OCI-LY7 (cell line): Measurements from ENCODE around the gene DOCK7. TPM values are rescaled to one million over a fixed set of nuclear protein-coding genes. Genes with fewer than 3 reads are reported as not detected.

Experiments
- BruUV-seq: library from RNA; stranded (reverse); fragments of 400-500 nt; replicated peaks from 2 replicates; lab custom pipeline; 2021; lab: Mats Ljungman, UMichigan
- CTCF ChIA-PET: fragments of 300-600 bp; sonication (Branson Sonifier 250); formaldehyde crosslinking; loops from one replicate; lab custom pipeline; 2022; ENCODE audit warnings: antibody characterized with exemption; ENCODE audit not compliant: unreplicated experiment; lab: Charles Lee
- POLR2A ChIA-PET: fragments of 300-600 bp; sonication (Branson Sonifier 250); formaldehyde crosslinking; loops from one replicate; lab custom pipeline; 2022; ENCODE audit warnings: antibody characterized with exemption; lab: Charles Lee
- DNase-seq: peaks from one replicate; pipeline ENCODE4 v3.0.0-alpha.2; 2015; ENCODE audit warnings: low spot score
- H2AFZ ChIP-seq: fragments of 200-600 bp; sonication (generic), shearing (Covaris generic); 2 replicates; pipeline ENCODE4 v1.6.1; 2014; ENCODE audit warnings: mild to moderate bottlenecking, antibody characterized with exemption, low read length, moderate library complexity
- H3K27ac ChIP-seq: fragments of 200-600 bp; sonication (generic); 2 replicates; pipeline ENCODE4 v1.5.1; 2014; ENCODE audit warnings: mixed run types, low read depth, mild to moderate bottlenecking, moderate library complexity, low read length, inconsistent platforms; ENCODE audit not compliant: poor library complexity, severe bottlenecking
- H3K36me3 ChIP-seq: fragments of 200-600 bp; sonication (generic); 2 replicates; pipeline ENCODE4 v1.6.1; 2014; ENCODE audit warnings: mild to moderate bottlenecking, antibody characterized with exemption, low read length, moderate library complexity, mixed read lengths; ENCODE audit not compliant: insufficient read depth
- H3K4me1 ChIP-seq: fragments of 200-600 bp; sonication (generic); 2 replicates; pipeline ENCODE4 v1.5.1; 2014; ENCODE audit warnings: mild to moderate bottlenecking, low read length; ENCODE audit not compliant: insufficient read depth, poor library complexity, severe bottlenecking
- H3K4me2 ChIP-seq: fragments of 200-600 bp; sonication (generic); 2 replicates; pipeline ENCODE4 v1.6.1; 2014; ENCODE audit warnings: mild to moderate bottlenecking, low read length
- H3K4me3 ChIP-seq: fragments of 200-600 bp; sonication (generic); 2 replicates; pipeline ENCODE4 v1.5.1; 2014; ENCODE audit warnings: mild to moderate bottlenecking, low read depth, low read length; ENCODE audit not compliant: poor library complexity, severe bottlenecking
- H3K79me2 ChIP-seq: fragments of 200-600 bp; sonication (generic); 2 replicates; pipeline ENCODE4 v1.6.1; 2016; ENCODE audit warnings: low read depth, mild to moderate bottlenecking, low read length, moderate library complexity, mixed read lengths; ENCODE audit not compliant: insufficient read depth
- H3K9me2 ChIP-seq: fragments of 200-600 bp; sonication (generic); 2 replicates; pipeline ENCODE4 v1.6.1; 2016; ENCODE audit warnings: mild to moderate bottlenecking, low read length, mixed read lengths; ENCODE audit not compliant: insufficient read depth
- H3K9me3 ChIP-seq: fragments of 200-600 bp; sonication (generic); 2 replicates; pipeline ENCODE4 v1.6.1; 2014; ENCODE audit warnings: mild to moderate bottlenecking, mixed run types, low read length, mixed read lengths
- H4K20me1 ChIP-seq: fragments of 200-600 bp; sonication (generic); 2 replicates; pipeline ENCODE4 v1.6.1; 2014; ENCODE audit warnings: mild to moderate bottlenecking, antibody characterized with exemption, low read length, moderate library complexity, mixed read lengths; ENCODE audit not compliant: insufficient read depth
- EZH2phosphoT487 ChIP-seq: fragments of 200-600 bp; sonication (generic); IDR thresholded peaks from 2 replicates; pipeline ENCODE4 v1.6.1; 2018; ENCODE audit warnings: low read depth, borderline replicate concordance, mild to moderate bottlenecking, mixed run types, antibody characterized with exemption, low read length, moderate library complexity, mixed read lengths
- intact Hi-C: fragments of 100-400 bp; cut with micrococcal nuclease; formaldehyde crosslinking; loops from one replicate; pipeline ENCODE4 v1.10.0; 2022; ENCODE audit not compliant: unreplicated experiment
- total RNA-seq, 2 experiments: library from RNA; depleted of rRNA in 1 of 2; stranded (reverse); fragments of >200 nt in 1 of 2; shearing (Covaris generic) in 1 of 2; gene quantifications; 2 replicates each; pipeline ENCODE4 v1.2.3, GENCODE V29; 2014 to 2022
- TF ChIP-seq, protein P1 (sequence below): fragments of 200-600 bp; sonication (generic); conservative IDR thresholded peaks from 2 replicates; pipeline ENCODE4 v1.5.1; 2014; ENCODE audit warnings: mild to moderate bottlenecking, antibody characterized with exemption, low read length, moderate library complexity, mixed read lengths

Gene DOCK7
- total RNA-seq, 2 experiments from 2014 or later = 19.5 to 20.3 TPM

DNA sequence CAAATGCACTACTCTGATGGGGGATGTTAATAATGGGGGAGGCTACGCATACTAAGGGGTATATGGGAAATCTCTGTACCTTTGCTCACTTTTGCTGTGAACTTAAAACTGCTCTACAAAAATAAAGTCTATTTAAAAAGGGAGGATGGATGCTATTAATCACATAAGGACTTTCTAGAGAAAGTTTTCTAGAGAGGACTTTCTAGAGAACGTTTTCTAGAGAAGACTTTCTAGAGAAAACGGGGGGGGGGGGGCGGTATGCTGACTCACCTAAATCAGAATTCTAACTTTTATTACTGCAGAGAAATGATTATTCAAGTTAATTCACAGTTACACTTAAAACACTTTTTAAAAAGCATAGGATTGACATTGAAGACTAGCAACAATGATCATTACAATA lies 175.2 kb downstream of the DOCK7 start:
- CTCF ChIA-PET = no interaction called here
- intact Hi-C loops = no loop called here
- BruUV-seq = no TSS peak

DNA sequence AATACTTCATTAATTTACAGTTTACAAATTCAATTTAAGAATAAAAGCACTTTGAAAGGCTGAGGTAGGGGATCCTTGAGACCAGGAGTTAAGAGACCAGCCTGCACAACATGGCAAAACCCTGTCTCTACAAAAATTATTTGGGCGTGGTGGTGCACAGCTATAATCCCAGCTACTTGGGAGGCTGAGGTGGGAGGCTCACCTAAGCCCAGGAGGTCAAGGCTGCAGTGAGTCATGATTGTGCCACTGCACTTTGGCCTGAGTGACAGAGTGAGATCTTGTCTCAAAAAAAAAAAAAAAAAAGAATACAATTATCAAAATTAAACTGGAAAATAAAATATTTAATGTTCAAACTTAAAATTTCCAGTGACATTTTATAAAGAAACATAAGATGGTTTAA lies 179.2 kb downstream of the DOCK7 start:
- no peak overlapping the region for H3K27ac ChIP-seq
- ChIA-PET POLR2A (no interaction called here), CTCF (no interaction called here)
- H3K4me2 ChIP-seq = no peak overlapping the region
- BruUV-seq = no TSS peak
- intact Hi-C loops = no loop called here
- H3K79me2 ChIP-seq = no peaks in the 10 kb centered on the region
- DNase-seq = no peak
- TF ChIP-seq, protein P1, sequence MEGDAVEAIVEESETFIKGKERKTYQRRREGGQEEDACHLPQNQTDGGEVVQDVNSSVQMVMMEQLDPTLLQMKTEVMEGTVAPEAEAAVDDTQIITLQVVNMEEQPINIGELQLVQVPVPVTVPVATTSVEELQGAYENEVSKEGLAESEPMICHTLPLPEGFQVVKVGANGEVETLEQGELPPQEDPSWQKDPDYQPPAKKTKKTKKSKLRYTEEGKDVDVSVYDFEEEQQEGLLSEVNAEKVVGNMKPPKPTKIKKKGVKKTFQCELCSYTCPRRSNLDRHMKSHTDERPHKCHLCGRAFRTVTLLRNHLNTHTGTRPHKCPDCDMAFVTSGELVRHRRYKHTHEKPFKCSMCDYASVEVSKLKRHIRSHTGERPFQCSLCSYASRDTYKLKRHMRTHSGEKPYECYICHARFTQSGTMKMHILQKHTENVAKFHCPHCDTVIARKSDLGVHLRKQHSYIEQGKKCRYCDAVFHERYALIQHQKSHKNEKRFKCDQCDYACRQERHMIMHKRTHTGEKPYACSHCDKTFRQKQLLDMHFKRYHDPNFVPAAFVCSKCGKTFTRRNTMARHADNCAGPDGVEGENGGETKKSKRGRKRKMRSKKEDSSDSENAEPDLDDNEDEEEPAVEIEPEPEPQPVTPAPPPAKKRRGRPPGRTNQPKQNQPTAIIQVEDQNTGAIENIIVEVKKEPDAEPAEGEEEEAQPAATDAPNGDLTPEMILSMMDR = no peak
- no peak for TF ChIP-seq EZH2phosphoT487
- no peak overlapping the region for H3K4me3 ChIP-seq
- no peaks in the 10 kb centered on the region for H3K9me2 ChIP-seq
- H3K36me3 ChIP-seq = 0 out of 2 replicates have a peak, but pooled peaks cover 6% of the 10 kb centered on the region
- no peaks in the 10 kb centered on the region for H4K20me1 ChIP-seq
- H2AFZ ChIP-seq = no peak overlapping the region
- no peaks in the 10 kb centered on the region for H3K9me3 ChIP-seq
- H3K4me1 ChIP-seq = no peaks in the 10 kb centered on the region

More for the DNA sequence above, 175.2 kb downstream of the DOCK7 start:
- POLR2A ChIA-PET = no interaction called here
- TF ChIP-seq, protein P1 = no peak
- no peak for TF ChIP-seq EZH2phosphoT487
- H3K27ac ChIP-seq = no peak overlapping the region
- DNase-seq = no peak
- no peaks in the 10 kb centered on the region for H3K4me1 ChIP-seq
- no peaks in the 10 kb centered on the region for H4K20me1 ChIP-seq
- no peak overlapping the region for H3K4me3 ChIP-seq
- no peaks in the 10 kb centered on the region for H3K9me3 ChIP-seq
- H2AFZ ChIP-seq = no peak overlapping the region
- no peak overlapping the region for H3K4me2 ChIP-seq
- no peaks in the 10 kb centered on the region for H3K36me3 ChIP-seq
- no peaks in the 10 kb centered on the region for H3K79me2 ChIP-seq
- H3K9me2 ChIP-seq = no peaks in the 10 kb centered on the region

GRCh38 chr1:62508187-62508758 lies 179.9 kb downstream of the DOCK7 start:
- DNase-seq = peak; percentile 42
- intact Hi-C loops = no loop called here

More at GRCh38 chr1:62508187-62508758, 179.9 kb downstream of the DOCK7 start:
- Histone ChIP-seq H3K79me2 (no peaks in the 10 kb centered on the region), H3K36me3 (0 out of 2 replicates have a peak, but pooled peaks cover 6% of the 10 kb centered on the region), H3K4me1 (no peaks in the 10 kb centered on the region), H4K20me1 (no peaks in the 10 kb centered on the region), H3K9me3 (no peaks in the 10 kb centered on the region), H3K4me3 (no peak overlapping the region), H3K27ac (no peak overlapping the region), H3K4me2 (no peak overlapping the region), H3K9me2 (no peaks in the 10 kb centered on the region), H2AFZ (no peak overlapping the region)
- ChIA-PET CTCF (no interaction called here), POLR2A (interaction anchor here (1.0 kb wide), 1 partner anchor 14 kb away, joined by 3 read pairs; no protein-coding TSS in a partner anchor)
- TF ChIP-seq, protein P1 = peak; percentile 88
- TF ChIP-seq EZH2phosphoT487 = no peak
- no TSS peak for BruUV-seq
